WERI-Rb-1 (cell line): ENCODE results near the gene IFNA1.

Experiments used
- DNase-seq: peaks from one replicate; pipeline ENCODE4 v3.0.0-alpha.2; 2020
- H3K27ac ChIP-seq: fragments of 250-450 bp; sonication (Bioruptor Pico); 2 replicates; pipeline ENCODE4 v1.5.1; 2020; ENCODE audit warnings: mild to moderate bottlenecking, moderate library complexity
- H3K27me3 ChIP-seq: fragments of 250-450 bp; sonication (Bioruptor Pico); 2 replicates; pipeline ENCODE4 v1.5.1; 2021; ENCODE audit warnings: mild to moderate bottlenecking, low read depth, moderate library complexity; ENCODE audit not compliant: insufficient read depth, severe bottlenecking
- H3K36me3 ChIP-seq: fragments of 250-450 bp; sonication (Bioruptor Pico); 2 replicates; pipeline ENCODE4 v1.5.1; 2020; ENCODE audit warnings: mild to moderate bottlenecking, moderate library complexity
- H3K4me3 ChIP-seq: 2 replicates; pipeline ENCODE4 v1.5.1; 2011; ENCODE audit warnings: low read depth, mild to moderate bottlenecking, control low read depth, low read length
- H3K9me3 ChIP-seq: fragments of 250-450 bp; sonication (Bioruptor Pico); 2 replicates; pipeline ENCODE4 v1.5.1; 2021; ENCODE audit warnings: mild to moderate bottlenecking, moderate library complexity; ENCODE audit not compliant: severe bottlenecking
- CTCF ChIP-seq: IDR thresholded peaks from 2 replicates; pipeline ENCODE4 v1.5.1; 2011; ENCODE audit warnings: low read depth, mild to moderate bottlenecking, control low read depth, inconsistent platforms, low read length

Gene IFNA1

GRCh38 chr9:21413624-21414023 lies 26.6 kb upstream of the IFNA1 start:
- DNase-seq, result no peak
- Histone ChIP-seq H3K9me3 (no peaks in the 10 kb centered on the region), H3K27me3 (peaks cover 15% of the 10 kb centered on the region), H3K36me3 (no peaks in the 10 kb centered on the region), H3K27ac (no peak overlapping the region), H3K4me3 (no peak overlapping the region)
- peak; percentile 62 for TF ChIP-seq CTCF

GRCh38 chr9:21414220-21414940 lies 25.9 kb upstream of the IFNA1 start:
- no peak for TF ChIP-seq CTCF
- Histone ChIP-seq H3K36me3 (no peaks in the 10 kb centered on the region), H3K27me3 (peaks cover 19% of the 10 kb centered on the region), H3K4me3 (no peak overlapping the region), H3K9me3 (no peaks in the 10 kb centered on the region), H3K27ac (no peak overlapping the region)
- DNase-seq, result no peak

- Histone ChIP-seq H3K4me3 (no peak overlapping the region), H3K9me3 (no peaks in the 10 kb centered on the region), H3K27ac (no peak overlapping the region), H3K36me3 (no peaks in the 10 kb centered on the region), H3K27me3 (peaks cover 16% of the 10 kb centered on the region)
- no peak for TF ChIP-seq CTCF
- DNase-seq, result no peak
Observed at GRCh38 chr9:21415493-21416267, 24.6 kb upstream of the IFNA1 start.

GRCh38 chr9:21428235-21428634 lies 12.0 kb upstream of the IFNA1 start:
- no peak for TF ChIP-seq CTCF

GRCh38 chr9:21429191-21429590 lies 11.0 kb upstream of the IFNA1 start:
- H3K4me3 ChIP-seq, result no peak overlapping the region
- DNase-seq, result no peak
- H3K27me3 ChIP-seq, result peaks cover 8% of the 10 kb centered on the region
- no peaks in the 10 kb centered on the region for H3K9me3 ChIP-seq
- no peak for TF ChIP-seq CTCF
- no peak overlapping the region for H3K27ac ChIP-seq
- no peaks in the 10 kb centered on the region for H3K36me3 ChIP-seq

More at GRCh38 chr9:21428235-21428634, 12.0 kb upstream of the IFNA1 start:
- DNase-seq, result no peak
- H3K27ac ChIP-seq, result no peak overlapping the region
- no peak overlapping the region for H3K4me3 ChIP-seq
- no peaks in the 10 kb centered on the region for H3K36me3 ChIP-seq
- no peaks in the 10 kb centered on the region for H3K9me3 ChIP-seq
- peaks cover 8% of the 10 kb centered on the region for H3K27me3 ChIP-seq
